K562 (cell line): ENCODE measurements around the gene TUBB4B. TPM values are rescaled to one million over a fixed set of nuclear protein-coding genes. Genes with fewer than 3 reads are reported as not detected.

Experiments used
- ATAC-seq: fragments of 200-7000 bp; cut with Tn5 transposase; 3 replicates; pipeline ENCODE4 v1.9.1; 2020; ENCODE audit warnings: moderate library complexity
- BruUV-seq: library from RNA; stranded (reverse); fragments of 400-500 nt; replicated peaks from 2 replicates; lab custom pipeline; 2021; lab: Mats Ljungman, UMichigan
- CTCF ChIA-PET: fragments of 300-600 bp; formaldehyde crosslinking; extraction: SDS; loops from one replicate; lab custom pipeline; 2021; ENCODE audit warnings: low intra/inter-chr PET ratio; lab: Yijun Ruan, JAX
- POLR2A ChIA-PET: fragments of 300-600, 350-650 bp; sonication (Branson Sonifier 250); formaldehyde crosslinking; extraction: SDS; loops from one replicate; lab custom pipeline; 2021; ENCODE audit warnings: antibody characterized with exemption, inconsistent platforms; lab: Yijun Ruan, JAX
- DNase-seq, 4 experiments: peaks; one replicate each; pipeline versions ENCODE4 v3.0.0 to v3.0.0-alpha.2; 2011 to 2018; ENCODE audit warnings: low spot score in 3 of 4, mixed read lengths in 3 of 4; ENCODE audit errors: extremely low read depth in 1 of 4
- FAIRE-seq: peaks from 2 replicates; lab custom pipeline; 2011; peaks lifted over from hg19 to GRCh38; lab: Jason Lieb, UNC
- H2AFZ ChIP-seq: 2 replicates; pipeline ENCODE4 v1.6.0; 2011; ENCODE audit warnings: low read depth, low read length, control low read depth, inconsistent platforms
- H3K27ac ChIP-seq: fragments of 200-600 bp; 3 replicates; pipeline ENCODE4 v1.8.0; 2011; ENCODE audit warnings: low read depth, mild to moderate bottlenecking, control low read depth, inconsistent platforms, low read length, moderate library complexity, mixed read lengths; ENCODE audit errors: extremely low read depth
- H3K27me3 ChIP-seq, 2 experiments: fragments of 300-600 bp in 1 of 2; 2 replicates in 1 of 2; 3 replicates in 1 of 2; pipeline versions ENCODE4 v1.6.0 to v1.8.0; 2011; ENCODE audit warnings: inconsistent platforms in 2 of 2, low read length in 2 of 2, mild to moderate bottlenecking in 1 of 2, mixed read lengths in 1 of 2, moderate library complexity in 1 of 2; ENCODE audit not compliant: control insufficient read depth in 2 of 2, insufficient read depth in 2 of 2
- H3K36me3 ChIP-seq: fragments of 300-600 bp; 3 replicates; pipeline ENCODE4 v1.8.0; 2011; ENCODE audit warnings: mild to moderate bottlenecking, low read length, inconsistent platforms; ENCODE audit not compliant: control insufficient read depth, insufficient read depth
- H3K4me1 ChIP-seq, 2 experiments: fragments of 200-600 bp in 1 of 2; replicated peaks in 1 of 2; 2 replicates in 1 of 2; 3 replicates in 1 of 2; pipeline versions ENCODE4 v1.5.1 to v1.8.0; 2011; ENCODE audit warnings: inconsistent platforms in 2 of 2, low read length in 2 of 2, mild to moderate bottlenecking in 1 of 2, mixed read lengths in 1 of 2, moderate library complexity in 1 of 2; ENCODE audit not compliant: control insufficient read depth in 2 of 2, insufficient read depth in 2 of 2
- H3K4me2 ChIP-seq: 2 replicates; pipeline ENCODE4 v1.6.1; 2011; ENCODE audit warnings: low read length, control low read depth, inconsistent platforms, mixed read lengths; ENCODE audit not compliant: insufficient read depth
- H3K4me3 ChIP-seq: fragments of 200-600 bp; sonication (generic), shearing (Covaris generic); 2 replicates; pipeline ENCODE4 v1.5.1; 2016; ENCODE audit warnings: control low read depth, inconsistent platforms
- H3K79me2 ChIP-seq: fragments of 200-600 bp; 3 replicates; pipeline ENCODE4 v1.8.0; 2011; ENCODE audit warnings: low read length, inconsistent platforms; ENCODE audit not compliant: control insufficient read depth, insufficient read depth
- H3K9ac ChIP-seq, 2 experiments: 2 replicates each; pipeline versions ENCODE4 v1.6.0 to v1.6.1; 2011; ENCODE audit warnings: low read depth in 2 of 2, low read length in 2 of 2, control low read depth in 1 of 2, inconsistent platforms in 1 of 2, mild to moderate bottlenecking in 1 of 2, mixed read lengths in 1 of 2; ENCODE audit not compliant: insufficient read depth in 1 of 2
- H3K9me1 ChIP-seq: one replicate; pipeline ENCODE4 v1.6.0; 2011; ENCODE audit warnings: inconsistent platforms, mild to moderate bottlenecking, low read length, moderate library complexity; ENCODE audit not compliant: control insufficient read depth, insufficient read depth
- H3K9me3 ChIP-seq: replicated peaks from 2 replicates; pipeline ENCODE4 v1.5.1; 2011; ENCODE audit warnings: low read depth, low read length, inconsistent platforms; ENCODE audit not compliant: control insufficient read depth, insufficient read depth
- H4K20me1 ChIP-seq: replicated peaks from 2 replicates; pipeline ENCODE4 v1.6.1; 2011; ENCODE audit warnings: low read length, inconsistent platforms, mixed read lengths; ENCODE audit not compliant: control insufficient read depth, insufficient read depth
- ETS1 ChIP-seq: conservative IDR thresholded peaks from 2 replicates; pipeline ENCODE4 v1.6.1; 2011; ENCODE audit warnings: low read depth, mild to moderate bottlenecking, low read length; ENCODE audit not compliant: control insufficient read depth
- FUS ChIP-seq: fragments of 200-400 bp; formaldehyde crosslinking; optimal IDR thresholded peaks from 2 replicates; pipeline ENCODE3; 2017; ENCODE audit warnings: low read depth, low read length
- KDM5B ChIP-seq: fragments of 200-600 bp; sonication (generic); IDR thresholded peaks from 2 replicates; pipeline ENCODE4 v1.6.1; 2012; ENCODE audit warnings: low read depth, mild to moderate bottlenecking, moderate library complexity, low read length, control low read depth, inconsistent platforms; ENCODE audit not compliant: insufficient replicate concordance
- KLF6 ChIP-seq: fragments of 250-450 bp; sonication (Bioruptor Pico); IDR thresholded peaks from 2 replicates; pipeline ENCODE4 v1.4.0; 2020; ENCODE audit warnings: mild to moderate bottlenecking, moderate library complexity, borderline replicate concordance
- LCOR ChIP-seq: sonication (generic); formaldehyde crosslinking; IDR thresholded peaks from 2 replicates; pipeline ENCODE4 v1.8.0; 2022; ENCODE audit warnings: mild to moderate bottlenecking, missing genetic modification reagents
- MCM2 ChIP-seq: fragments of 450-650 bp; IDR thresholded peaks from 2 replicates; pipeline ENCODE4 v1.6.1; 2017; ENCODE audit warnings: low read depth, mild to moderate bottlenecking
- MYBL2 ChIP-seq, 2 experiments: fragments of 450-650 bp in 1 of 2; sonication (generic) in 1 of 2; formaldehyde crosslinking in 1 of 2; IDR thresholded peaks; 2 replicates each; pipeline versions ENCODE4 v1.6.1 to v1.8.1; 2017 to 2022; ENCODE audit warnings: borderline replicate concordance in 1 of 2, inconsistent platforms in 1 of 2, low read depth in 1 of 2, mild to moderate bottlenecking in 1 of 2, missing genetic modification reagents in 1 of 2, moderate library complexity in 1 of 2
- POLR2H ChIP-seq: IDR thresholded peaks from 2 replicates; pipeline ENCODE4 v1.6.1; 2016; ENCODE audit warnings: missing genetic modification characterization, low read depth, mild to moderate bottlenecking, control low read depth, missing compliant biosample characterization, moderate library complexity
- SIX5 ChIP-seq, 2 experiments: IDR thresholded peaks; 2 replicates each; pipeline ENCODE4 v1.6.1; 2011; ENCODE audit warnings: low read length in 2 of 2, borderline replicate concordance in 1 of 2, low read depth in 1 of 2, mild to moderate bottlenecking in 1 of 2, moderate library complexity in 1 of 2; ENCODE audit not compliant: insufficient read depth in 1 of 2
- SRF ChIP-seq, 2 experiments: fragments of 250-450, 450-650 bp in 1 of 2; sonication (Bioruptor Pico) in 1 of 2; sonication (generic) in 1 of 2; formaldehyde crosslinking; IDR thresholded peaks; 2 replicates each; pipeline versions ENCODE4 v1.5.0 to v1.5.1; 2020 to 2022; ENCODE audit warnings: mild to moderate bottlenecking in 1 of 2, missing genetic modification reagents in 1 of 2
- VEZF1 ChIP-seq: fragments of 200-800 bp; sonication (Bioruptor generic); IDR thresholded peaks from 2 replicates; pipeline ENCODE4 v1.6.1; 2017; ENCODE audit warnings: missing genetic modification characterization, missing compliant biosample characterization
- ZNF224 ChIP-seq: sonication (generic); formaldehyde crosslinking; IDR thresholded peaks from 2 replicates; pipeline ENCODE4 v1.8.0; 2022; ENCODE audit warnings: mild to moderate bottlenecking, missing genetic modification reagents
- WGBS: fragments of 100-300 bp; shearing (Covaris generic); methylation state at CpG from one replicate; pipeline ENCODE4 v1.1.6; 2016; ENCODE audit warnings: low coverage, mixed read lengths; ENCODE audit not compliant: insufficient coverage; ENCODE audit errors: missing lambda C conversion rate; 5-methylcytosine and 5-hydroxymethylcytosine counted together
- in situ Hi-C: fragments of 300-500 bp; cut with MboI; formaldehyde crosslinking; loops from 4 replicates; pipeline ENCODE4 v1.15.0; 2018; ENCODE audit warnings: inconsistent platforms, mixed read lengths
- intact Hi-C: fragments of 100-400 bp; cut with micrococcal nuclease; formaldehyde crosslinking; loops from 2 replicates; pipeline ENCODE4 v1.14.2; 2022
- polyA plus RNA-seq, 8 experiments: library from polyadenylated mRNA; depleted of rRNA in 4 of 8; stranded (reverse) in 5 of 8; unstranded in 3 of 8; fragments of >200 nt; fragmentation: Nextera tagmentation in 2 of 8; fragmentation: Illumina TruSeq in 1 of 8; extraction: Ambion mirVana in 2 of 8; extraction: Trizol in 1 of 8; gene quantifications; 2 replicates each; pipeline versions ENCODE4 v1.2.1 to v1.2.3, GENCODE V29; 2011 to 2014; ENCODE audit warnings: inconsistent platforms in 1 of 8, missing spikeins in 1 of 8
- total RNA-seq, 7 experiments: library from RNA; depleted of rRNA in 6 of 7; stranded (reverse); fragments of >200 nt in 6 of 7; fragmentation: Illumina TruSeq in 2 of 7; extraction: Trizol in 2 of 7; gene quantifications; 2 replicates each; pipeline versions ENCODE4 v1.2.1 to v1.2.3, GENCODE V29; 2011 to 2021; ENCODE audit warnings: low replicate concordance in 1 of 7
- TF ChIP-seq, protein P1 (sequence below): sonication (generic); formaldehyde crosslinking; IDR thresholded peaks from 2 replicates; pipeline ENCODE4 v1.8.0; 2023; ENCODE audit warnings: mild to moderate bottlenecking, missing genetic modification reagents

The TUBB4B gene
- total and polyA plus RNA-seq, 9 of the 15 experiments (the other 6 are each of a cell fraction or from before 2014, with no cell fraction given) = 24.1 to 443 (median 268) TPM

DNA sequence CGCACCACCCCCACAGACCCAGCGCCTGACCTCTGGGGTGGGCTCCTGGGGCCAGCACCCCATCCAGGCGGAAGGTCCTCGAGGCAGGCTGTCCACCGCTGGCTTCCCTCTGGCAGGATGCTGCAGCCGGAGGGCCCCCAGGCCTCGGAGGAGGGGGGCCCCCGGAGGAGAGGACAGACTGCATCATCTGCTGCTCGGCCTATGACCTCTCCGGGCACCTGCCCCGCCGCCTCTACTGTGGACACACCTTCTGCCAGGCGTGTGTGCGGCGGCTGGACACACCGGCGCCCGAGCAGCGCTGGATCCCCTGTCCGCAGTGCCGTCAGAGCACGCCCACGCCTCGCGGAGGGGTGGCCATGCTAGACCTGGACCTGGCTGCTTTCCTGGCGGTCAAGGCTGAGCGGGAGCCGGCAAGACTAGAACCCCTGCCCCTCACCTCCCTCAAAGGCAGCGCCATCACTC lies 12.6 kb upstream of the TUBB4B start:
- Histone ChIP-seq H3K9me3 (no peaks in the 10 kb centered on the region), H3K27ac (no peak overlapping the region), H3K9ac (peak overlapping the region in 1 of 2 experiments; percentile 74; a peak in 2 of 4 replicates), H3K36me3 (no peaks in the 10 kb centered on the region), H4K20me1 (no peaks in the 10 kb centered on the region), H3K4me3 (no peak overlapping the region), H3K4me1 (peaks cover 13 to 99% of the 10 kb centered on the region in 2 experiments), H3K9me1 (no peaks in the 10 kb centered on the region), H3K79me2 (no peaks in the 10 kb centered on the region), H3K4me2 (no peak overlapping the region), H2AFZ (no peak overlapping the region), H3K27me3 (no peaks in the 10 kb centered on the region)
- in situ Hi-C loops = loop anchor here (5.0 to 25.0 kb wide), 3 partner anchors 41 to 441 kb away; partner anchors contain the start of genes ANAPC2, CCDC183, SSNA1 and TMEM141
- 21% methylated on average over 17 of the region's 29 CpGs for WGBS
- no peak for FAIRE-seq
- no peak for ATAC-seq
- DNase-seq = peak in 2 of 4 experiments; percentile 43 to 51
- ChIA-PET POLR2A (interaction anchor here (0.6 to 1.9 kb wide), 2 partner anchors 40 to 206 kb away, joined by 3 to 6 read pairs; partner anchors contain the start of genes ANAPC2 and SSNA1), CTCF (interaction anchor here (0.9 to 2.6 kb wide), 2 partner anchors 40 to 180 kb away, joined by 4 to 19 read pairs; partner anchors contain the start of genes ANAPC2 and SSNA1)
- intact Hi-C loops = no loop called here
- BruUV-seq = no TSS peak
- TF ChIP-seq FUS (no peak), ETS1 (no peak), MYBL2 (IDR thresholded peaks at IDR 0.05; ENCODE audit: low read depth) (no peak), MYBL2 (CRISPR knock-in tag; IDR thresholded peaks at IDR 0.05; ENCODE audit: borderline replicate concordance) (no peak), LCOR (CRISPR knock-in tag) (no peak), KLF6 (CRISPR knock-in tag) (no peak), ZNF224 (CRISPR knock-in tag) (no peak), POLR2H (no peak), MCM2 (no peak), VEZF1 (CRISPR knock-in tag) (0 out of 2 replicates have a peak, but pooled peaks have one; percentile 19), KDM5B (peak; percentile 49), SRF (CRISPR knock-in tag; IDR thresholded peaks at IDR 0.05) (no peak), SIX5 (IDR thresholded peaks at IDR 0.05; ENCODE audit: borderline replicate concordance in 1 of 2, insufficient read depth in 1 of 2, low read depth in 1 of 2, low read length in 2 of 2) (no peak)
- TF ChIP-seq, protein P1, sequence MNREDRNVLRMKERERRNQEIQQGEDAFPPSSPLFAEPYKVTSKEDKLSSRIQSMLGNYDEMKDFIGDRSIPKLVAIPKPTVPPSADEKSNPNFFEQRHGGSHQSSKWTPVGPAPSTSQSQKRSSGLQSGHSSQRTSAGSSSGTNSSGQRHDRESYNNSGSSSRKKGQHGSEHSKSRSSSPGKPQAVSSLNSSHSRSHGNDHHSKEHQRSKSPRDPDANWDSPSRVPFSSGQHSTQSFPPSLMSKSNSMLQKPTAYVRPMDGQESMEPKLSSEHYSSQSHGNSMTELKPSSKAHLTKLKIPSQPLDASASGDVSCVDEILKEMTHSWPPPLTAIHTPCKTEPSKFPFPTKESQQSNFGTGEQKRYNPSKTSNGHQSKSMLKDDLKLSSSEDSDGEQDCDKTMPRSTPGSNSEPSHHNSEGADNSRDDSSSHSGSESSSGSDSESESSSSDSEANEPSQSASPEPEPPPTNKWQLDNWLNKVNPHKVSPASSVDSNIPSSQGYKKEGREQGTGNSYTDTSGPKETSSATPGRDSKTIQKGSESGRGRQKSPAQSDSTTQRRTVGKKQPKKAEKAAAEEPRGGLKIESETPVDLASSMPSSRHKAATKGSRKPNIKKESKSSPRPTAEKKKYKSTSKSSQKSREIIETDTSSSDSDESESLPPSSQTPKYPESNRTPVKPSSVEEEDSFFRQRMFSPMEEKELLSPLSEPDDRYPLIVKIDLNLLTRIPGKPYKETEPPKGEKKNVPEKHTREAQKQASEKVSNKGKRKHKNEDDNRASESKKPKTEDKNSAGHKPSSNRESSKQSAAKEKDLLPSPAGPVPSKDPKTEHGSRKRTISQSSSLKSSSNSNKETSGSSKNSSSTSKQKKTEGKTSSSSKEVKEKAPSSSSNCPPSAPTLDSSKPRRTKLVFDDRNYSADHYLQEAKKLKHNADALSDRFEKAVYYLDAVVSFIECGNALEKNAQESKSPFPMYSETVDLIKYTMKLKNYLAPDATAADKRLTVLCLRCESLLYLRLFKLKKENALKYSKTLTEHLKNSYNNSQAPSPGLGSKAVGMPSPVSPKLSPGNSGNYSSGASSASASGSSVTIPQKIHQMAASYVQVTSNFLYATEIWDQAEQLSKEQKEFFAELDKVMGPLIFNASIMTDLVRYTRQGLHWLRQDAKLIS (CRISPR knock-in tag) = no peak
